Stromal cell of bone marrow (primary cell): Measurements from ENCODE around the gene GNPTAB.
A peak's percentile ranks its signal among the peaks of the same experiment; 100 is the strongest.
"Not testable (repeated sequence)": the region's sequence is repeated elsewhere in the genome, so short reads cannot be mapped to it uniquely, and the experiment has no call there.

Source experiments
- DNase-seq: peaks from one replicate; pipeline ENCODE4 v3.0.0-alpha.2; 2012; ENCODE audit warnings: low read depth

Gene GNPTAB

DNA sequence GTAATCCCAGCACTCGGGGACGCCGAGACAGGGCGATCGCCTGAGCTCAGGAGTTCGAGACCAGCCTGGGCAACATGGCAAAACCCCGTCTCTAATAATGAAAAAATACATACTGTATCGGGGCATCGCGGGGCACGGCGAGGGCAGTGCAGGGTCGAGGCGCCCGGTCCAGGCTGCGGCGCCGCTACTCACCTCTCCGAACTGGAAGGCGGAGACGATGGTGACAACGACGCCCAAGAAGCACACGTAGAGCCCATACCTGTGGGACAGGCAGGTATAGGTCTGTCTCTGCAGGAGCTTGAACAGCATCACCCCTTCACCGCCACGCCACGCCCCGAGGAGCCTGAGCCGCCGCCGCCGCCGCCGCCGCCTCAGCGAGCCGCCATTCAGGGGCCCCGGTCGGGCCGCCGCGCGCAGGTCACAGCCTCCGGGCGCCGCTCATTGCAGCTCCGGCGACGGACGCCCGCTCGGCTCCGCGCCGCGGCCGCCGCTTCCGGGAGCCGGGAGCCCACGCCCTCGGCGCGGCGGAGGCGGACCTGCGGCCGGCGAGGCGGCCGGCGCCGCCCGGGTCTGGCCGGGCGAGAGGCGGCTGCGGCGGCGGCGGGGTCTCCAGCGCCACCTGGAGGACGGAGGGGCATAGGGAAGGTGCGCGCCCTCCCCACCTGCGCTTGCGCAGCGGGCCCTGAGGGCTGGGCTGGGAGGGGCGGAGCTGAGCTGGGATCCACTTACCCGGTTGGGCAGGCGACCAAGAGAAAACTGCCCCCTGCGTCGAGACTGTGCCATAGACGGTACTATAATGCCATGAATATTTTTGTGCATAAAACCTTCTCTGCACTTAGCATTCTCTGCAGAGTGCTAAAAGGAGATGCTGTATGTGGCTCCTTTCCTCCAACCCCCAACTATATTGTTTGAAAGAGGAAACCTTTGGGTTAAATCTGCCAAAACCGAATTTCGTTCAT, at the start of gene GNPTAB:
TSS of gene GNPTAB (minus strand) at position 593 of the 959 bp plus-strand sequence. CDS start at position 309, 284 bp downstream.
- DNase-seq = peak; percentile 75

DNA sequence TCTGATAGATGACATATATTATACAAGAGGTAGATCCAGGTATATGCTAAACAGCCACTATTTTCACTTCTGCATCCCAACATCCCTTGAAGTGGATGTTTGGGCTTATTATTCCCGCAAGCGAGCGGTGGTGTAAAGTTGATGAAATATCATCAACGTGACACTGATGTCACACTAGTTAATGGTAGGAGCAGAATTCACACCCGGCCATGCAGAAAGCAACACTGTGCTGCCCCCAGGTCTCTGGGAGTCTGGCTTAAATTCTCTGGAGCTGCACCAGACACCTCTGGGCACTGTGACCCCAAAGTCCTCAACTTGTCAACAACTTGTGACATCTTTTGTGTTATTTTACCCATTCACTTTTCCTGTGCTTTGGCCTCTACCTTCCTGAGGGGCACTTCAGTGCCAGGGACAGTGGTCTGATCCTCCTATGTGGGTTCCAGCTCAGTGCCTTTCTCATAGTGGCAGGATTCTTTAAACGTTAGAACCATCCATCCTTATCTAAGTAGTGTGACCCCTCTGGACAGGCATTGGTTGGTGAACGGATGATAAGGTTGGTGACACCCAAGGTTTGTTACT, 47.6 kb upstream of the GNPTAB start:
- no peak for DNase-seq

DNA sequence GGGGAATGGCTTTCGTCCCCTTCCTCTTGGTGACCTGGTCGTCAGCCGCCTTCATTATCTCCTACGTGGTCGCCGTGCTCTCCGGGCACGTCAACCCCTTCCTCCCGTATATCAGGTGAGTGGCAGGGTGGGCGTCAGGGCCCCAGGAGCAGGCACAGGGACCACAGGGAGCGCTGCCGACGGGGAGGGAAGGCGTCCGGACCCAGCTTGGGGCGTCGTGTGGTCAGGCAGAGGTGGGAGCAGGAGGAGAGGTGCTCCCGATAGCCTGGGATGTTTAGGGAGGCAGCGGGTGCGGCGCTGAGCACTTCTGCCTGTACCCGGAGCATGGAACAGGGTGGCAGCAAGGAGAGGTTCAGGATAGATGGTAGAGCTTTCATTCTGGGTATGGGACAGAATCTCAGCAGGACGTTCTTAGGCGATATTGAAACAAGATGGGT, 47.1 kb upstream of the GNPTAB start:
- DNase-seq = no peak

DNA sequence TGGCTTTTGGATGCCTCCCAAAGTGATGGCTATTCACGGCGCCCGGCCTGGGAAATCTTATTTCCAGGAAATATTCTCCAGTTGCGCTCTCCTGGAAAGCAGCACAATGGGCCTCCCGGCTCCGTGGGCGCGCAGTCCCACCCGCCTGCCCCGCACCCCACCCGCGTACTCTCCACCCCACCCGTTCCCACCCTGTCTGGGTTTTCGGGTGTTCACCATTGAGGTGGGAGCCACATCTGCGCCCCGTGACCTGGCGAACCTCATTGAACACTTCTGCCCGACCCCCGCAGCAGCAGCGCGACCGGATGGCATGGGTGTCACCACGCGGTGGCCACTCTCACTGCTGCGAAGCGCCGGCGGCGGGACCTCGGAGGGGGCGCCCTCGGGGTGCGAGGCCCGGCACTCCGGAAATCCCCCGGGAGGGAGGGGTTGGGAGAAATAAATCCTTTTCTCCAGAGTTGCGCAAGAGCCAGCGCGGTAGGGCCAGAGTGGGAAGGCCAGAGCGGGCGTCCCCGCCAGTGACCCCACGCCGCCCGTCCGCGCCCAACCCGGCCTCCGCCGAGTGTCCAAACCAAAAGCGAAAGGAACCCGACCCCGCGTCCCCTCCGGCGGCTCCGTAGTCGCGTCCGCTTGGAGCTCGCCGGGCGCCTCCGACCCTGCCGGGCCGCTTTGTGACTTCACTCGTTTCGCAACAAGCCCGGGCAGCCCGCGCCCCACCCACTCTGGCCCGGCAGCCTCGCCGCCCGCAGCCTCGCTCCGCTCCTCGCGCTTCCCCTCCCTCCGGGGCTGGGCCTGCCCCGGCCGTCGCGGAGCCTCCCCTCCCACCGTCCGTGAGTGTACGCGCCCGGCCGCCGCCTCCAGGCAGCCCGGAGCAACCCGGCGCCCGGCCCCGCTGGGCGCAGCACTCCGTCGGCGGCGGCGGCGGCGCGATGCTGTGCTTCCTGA, 46.4 kb upstream of the GNPTAB start, which contains the start of gene DRAM1:
TSS of gene DRAM1 (plus strand) at position 720 of the 945 bp plus-strand sequence. CDS start at position 930, 210 bp downstream.
- peak; percentile 83 for DNase-seq

DNA sequence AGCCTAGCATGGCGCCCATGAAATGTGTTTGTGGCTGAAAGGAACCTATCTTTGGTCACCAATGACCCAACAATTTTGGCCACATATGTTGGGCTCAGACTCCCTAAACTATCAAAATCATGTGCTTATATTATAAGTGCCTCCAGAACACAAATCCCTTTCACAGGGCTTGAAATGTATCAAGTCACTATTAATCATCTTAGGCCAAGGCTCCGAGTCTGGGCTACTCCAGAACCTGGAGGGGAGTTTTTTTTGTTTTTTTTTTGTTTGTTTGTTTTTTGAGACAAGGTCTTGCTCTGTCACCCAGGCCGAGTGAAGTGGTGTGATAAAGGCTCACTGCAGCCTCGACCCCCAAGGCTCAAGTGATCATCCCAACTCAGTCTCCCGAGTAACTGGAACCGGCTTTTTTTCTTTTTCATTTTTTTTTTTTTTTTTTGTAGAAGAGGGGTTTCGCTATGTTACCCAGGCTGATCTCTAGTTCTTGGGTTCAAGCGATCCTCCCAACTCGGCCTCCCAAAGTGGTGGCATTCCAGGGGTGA, 45.6 kb upstream of the GNPTAB start:
- no peak for DNase-seq

DNA sequence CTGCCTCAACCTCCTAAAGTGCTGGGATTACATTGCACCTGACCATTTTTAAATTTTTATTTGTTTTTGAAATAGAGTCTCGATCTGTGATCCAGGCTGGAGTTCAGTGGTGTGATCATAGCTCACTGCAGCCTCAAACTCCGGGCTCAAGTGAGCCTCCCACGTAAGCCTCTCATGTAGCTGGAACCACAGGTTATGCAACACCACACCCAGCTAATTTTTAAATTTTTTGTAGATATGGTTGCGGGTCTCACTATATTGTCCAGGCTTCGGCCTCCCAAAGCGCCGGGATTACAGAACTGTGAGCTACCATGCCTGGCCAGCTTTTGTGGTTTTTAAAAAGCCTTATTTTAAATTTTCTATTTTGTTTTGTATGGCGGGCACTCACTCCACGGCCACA, 44.4 kb upstream of the GNPTAB start:
- DNase-seq = no peak

DNA sequence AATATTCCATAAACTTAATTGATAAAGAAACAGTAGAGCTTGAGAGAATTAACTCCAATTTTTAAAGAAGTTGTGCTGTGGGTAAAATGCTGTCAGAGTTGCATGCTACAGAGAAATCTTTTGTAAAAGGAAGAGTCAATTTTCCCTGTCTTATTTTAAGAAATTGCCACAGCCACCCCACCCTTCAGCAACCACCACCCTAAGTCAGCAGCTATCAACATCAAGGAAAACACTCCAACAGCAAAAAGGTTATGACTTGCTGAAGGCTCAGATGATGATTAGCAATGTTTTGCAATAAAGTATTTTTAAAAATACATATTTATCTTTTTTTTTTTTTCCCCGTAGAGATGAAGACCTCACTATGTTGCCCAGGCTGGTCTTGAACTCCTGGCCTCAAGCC, 40.2 kb upstream of the GNPTAB start:
- no peak for DNase-seq

DNA sequence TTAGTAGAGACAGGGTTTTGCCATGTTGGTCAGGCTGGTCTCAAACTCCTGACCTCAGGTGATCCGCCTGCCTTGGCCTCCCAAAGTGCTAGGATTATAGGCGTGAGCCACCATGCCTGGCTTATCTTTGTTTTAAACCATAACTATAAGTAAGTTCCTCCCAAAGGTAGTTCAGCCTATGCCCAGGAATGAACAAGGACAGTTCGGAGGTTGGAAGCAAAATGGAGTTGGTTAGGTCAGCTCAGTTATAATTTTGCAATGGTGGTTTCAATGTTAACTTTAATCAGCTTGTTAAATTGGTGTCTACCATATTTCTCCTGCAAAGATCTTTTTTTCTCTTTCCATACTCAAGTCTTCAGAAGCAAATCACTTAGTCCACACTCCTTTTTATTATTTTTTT, 36.9 kb upstream of the GNPTAB start:
- DNase-seq = not testable (repeated sequence)

DNA sequence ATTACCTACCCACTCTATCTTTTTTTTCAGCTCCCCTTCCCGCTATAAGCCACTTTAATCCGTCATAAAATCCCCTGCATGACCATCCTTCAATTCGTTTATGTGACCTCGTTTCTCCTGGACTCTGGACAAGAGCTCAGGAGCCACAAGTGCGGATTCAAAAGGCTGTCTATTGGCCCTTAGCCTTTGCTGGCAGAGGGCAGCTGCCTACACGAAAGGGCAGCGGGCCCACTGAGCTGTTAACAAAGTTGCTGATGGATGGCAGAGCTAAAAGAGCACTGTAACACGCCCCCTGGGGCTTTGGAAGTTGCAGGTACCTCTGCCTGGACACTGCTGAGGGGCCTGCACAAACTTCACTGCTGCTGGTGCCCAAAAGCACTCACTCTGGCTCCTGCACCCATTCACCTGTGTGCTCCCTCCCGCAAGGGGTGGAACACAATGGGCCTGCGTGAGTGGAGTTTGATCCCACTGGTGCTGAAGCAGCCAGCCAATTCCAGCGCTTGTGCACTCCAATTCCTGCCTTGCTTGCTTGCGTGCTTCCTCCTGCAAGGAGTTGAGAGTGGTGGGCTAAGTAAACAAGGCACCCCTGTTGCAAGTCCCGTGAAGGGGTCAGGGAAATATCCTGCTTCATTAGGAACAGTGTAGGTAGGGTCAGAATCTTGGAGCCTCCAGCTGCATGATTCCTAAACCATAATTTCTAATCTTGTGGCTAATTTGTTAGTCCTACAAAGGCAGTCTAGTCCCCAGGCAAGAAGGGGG, 36.0 kb upstream of the GNPTAB start:
- DNase-seq = no peak

DNA sequence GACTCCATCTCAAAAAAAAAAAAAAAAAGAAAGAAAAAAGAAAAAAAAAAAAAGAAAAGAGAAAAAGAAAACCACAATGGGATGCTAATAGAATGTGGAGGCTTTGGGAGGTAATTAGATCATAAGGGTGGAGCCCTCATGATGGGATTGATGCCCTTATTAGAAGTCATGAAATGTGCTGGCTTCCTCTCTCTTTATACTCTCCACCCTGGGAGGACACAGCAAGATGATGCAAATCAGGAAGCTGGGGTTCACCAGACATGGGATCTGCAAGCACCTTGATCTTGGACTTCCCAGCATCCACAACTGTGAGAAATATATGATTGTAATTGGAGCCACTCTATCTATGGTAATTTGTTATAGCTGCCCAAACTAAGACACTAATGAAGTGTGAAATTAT, 33.2 kb upstream of the GNPTAB start:
- DNase-seq = no peak

DNA sequence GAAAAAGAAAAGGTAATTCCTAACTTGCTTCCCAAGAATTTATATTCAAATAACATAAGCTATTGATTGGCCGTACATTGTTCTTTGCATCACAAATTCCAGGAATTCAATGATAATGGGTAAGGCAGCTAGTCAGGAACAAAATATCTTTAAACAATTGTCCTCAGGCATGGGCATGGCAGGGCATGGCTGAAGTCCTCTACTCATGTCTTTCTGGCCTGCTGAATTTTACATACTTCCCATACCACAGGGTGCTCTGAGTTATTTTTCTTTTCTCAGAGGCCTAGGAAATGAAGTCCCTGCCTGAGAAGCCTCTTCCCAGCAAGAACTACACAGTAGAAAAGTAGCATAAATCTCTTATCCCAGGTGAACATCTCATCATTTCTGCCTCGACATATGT, 31.5 kb upstream of the GNPTAB start:
- no peak for DNase-seq

DNA sequence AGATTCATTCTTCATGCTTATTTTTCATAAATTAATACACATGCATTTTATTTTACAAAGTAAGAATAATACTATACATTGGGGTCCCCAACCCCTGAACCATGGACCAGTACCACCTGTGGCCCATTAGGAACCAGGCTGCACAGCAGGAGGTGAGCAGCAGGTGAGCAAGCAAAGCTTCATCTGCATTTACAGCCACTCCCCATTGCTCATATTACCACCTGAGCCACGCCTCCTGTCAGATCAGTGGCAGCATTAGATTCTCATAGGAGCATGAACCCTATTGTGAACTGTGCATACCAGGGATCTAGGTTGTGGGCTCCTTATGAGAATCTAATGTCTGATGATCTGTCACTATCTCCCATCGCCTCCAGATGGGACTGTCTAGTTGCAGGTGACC, 30.9 kb upstream of the GNPTAB start:
- DNase-seq = not testable (repeated sequence)

DNA sequence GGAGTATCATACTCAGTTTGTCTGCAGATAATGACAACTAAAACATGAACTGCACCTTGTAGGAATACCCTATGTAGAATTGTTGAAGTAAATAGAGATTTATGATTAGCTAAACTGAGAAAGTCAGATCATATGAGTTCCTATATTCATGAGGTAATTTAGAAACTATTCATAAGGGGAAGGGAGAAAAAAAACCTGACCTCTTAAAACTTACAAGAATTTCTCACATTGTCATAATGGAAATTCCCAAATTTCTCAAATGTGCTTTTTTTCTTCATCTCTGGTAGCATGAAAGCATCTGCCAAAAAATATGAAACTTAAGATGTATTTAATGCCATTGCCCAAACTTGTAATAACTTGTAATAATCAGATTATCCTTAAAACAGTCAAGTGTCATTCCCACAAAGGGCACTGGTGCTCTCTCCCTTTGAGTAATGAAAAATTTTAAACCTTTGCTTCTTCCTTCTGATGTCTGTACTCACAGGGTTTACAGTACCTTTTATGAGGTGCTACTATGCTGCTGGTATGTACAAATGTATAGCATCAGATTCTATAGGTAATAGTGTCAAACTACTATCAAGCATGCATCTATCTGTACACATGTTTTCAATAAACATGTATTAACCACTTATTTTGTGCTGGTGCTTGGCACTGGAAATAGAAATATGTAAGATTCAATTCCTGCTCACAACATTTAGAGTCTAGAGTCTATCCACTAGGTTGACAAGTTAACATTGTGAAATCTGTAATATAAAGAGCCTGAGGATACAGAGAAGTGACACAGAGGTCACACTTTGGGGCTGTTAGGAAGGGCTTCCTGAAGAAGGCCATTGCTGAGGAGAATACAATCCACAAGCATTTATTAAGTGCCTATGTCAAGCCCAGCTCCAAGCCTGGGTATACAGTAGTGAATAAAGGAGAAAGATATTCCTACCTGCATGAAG, 29.2 kb upstream of the GNPTAB start:
- DNase-seq = peak; percentile 46

DNA sequence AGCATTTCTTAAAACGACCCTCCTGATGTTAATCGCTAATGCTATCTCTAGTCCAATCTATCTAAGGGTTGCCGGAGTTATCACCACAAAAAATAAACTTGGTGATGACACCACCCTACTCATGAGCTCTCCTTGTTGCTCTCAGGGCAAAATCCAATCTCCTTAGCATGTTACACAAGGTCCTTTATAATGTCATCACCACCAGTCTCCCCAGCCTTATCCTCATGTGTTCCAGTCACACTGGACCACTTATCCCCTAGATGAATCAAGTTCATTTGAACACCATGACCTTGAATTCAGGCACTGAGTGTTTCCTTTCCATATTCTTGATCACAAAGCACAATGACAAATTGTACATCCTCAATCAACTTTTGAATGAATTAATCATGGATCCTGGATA, 27.6 kb upstream of the GNPTAB start:
- no peak for DNase-seq

DNA sequence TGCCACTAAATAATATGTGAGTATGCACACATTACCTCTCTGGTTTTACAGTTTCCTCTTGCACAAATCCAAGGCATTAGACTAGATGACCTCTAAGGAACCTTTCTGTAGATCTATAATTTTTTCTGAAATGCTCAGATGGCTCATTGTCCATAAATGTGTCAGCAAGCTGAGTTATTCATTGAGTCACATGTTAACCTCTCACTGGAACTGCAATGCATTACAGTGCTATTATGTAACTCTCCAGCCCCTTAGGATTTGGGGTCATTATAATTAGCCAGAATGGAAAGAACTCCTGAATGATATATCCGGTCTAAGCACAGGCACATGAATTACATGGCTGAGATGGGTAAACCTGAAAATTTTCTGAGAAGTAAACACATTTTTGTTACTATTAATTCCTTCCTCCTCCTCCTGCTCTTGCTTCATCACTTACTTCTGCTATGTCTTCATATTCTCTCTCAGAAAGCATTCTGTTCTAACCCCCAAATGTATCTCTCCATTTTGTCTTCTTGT, 26.3 kb upstream of the GNPTAB start:
- DNase-seq = peak; percentile 94

DNA sequence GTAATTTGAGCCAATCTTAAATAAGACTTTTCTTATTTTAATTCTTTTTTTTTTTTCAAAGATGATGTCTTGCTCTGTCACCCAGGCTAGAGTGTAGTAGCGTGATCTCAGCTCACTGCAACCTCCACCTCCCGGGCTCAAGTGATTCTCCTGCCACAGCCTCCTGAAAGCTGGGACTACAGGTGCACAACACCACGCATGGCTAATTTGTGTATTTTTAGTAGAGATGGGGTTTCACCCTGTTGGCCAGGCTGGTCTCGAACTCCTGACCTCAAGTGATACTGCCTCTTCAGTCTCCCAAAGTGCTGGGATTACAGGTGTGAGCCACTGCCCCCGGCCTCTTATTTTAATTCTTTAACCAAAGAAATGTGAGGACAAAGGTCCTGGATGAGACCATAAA, 25.9 kb upstream of the GNPTAB start:
- DNase-seq = not testable (repeated sequence)

DNA sequence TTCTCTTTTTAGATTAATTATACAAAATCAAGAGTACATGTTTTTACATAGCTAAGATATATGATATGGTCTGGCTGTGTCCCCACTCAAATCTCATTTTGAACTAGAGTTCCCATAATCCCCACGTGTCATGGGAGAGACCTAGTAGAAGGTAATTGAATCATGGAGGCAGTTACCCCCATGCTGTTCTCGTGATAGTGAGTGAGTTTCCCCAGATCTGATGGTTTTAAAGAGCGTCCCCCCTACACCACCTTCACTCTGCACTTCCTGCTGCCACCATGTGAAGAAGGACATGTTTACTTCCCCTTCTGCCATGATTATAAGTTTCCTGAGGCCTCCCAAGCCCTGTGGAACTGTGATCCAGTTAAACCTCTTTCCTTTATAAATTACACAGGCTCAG, 25.2 kb upstream of the GNPTAB start:
- DNase-seq = no peak

DNA sequence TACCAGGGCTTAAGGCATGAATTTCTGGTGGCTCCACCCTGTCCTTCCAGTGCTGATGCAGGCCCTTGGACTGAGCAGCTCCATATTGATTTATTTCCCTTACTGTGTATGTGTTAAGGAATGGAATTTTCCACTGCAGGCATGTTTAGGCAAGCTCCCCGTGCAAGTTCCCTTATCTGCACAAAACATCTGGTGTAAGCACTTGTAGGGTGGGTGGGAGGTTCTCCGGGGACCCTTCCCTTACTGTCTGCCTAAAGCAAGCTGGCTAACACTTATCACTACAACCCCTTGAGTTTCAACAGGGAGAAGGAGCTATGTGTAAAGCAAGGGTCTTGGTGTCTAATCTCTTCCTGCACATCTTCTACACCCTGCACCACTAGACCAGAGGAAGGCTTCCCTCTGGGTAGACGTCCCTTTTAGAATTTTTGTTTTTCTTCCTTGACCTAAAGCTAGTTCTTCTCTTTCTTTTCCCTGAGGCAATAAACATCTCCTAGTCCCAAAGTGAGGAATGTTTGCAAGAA, 24.7 kb upstream of the GNPTAB start:
- DNase-seq = no peak

DNA sequence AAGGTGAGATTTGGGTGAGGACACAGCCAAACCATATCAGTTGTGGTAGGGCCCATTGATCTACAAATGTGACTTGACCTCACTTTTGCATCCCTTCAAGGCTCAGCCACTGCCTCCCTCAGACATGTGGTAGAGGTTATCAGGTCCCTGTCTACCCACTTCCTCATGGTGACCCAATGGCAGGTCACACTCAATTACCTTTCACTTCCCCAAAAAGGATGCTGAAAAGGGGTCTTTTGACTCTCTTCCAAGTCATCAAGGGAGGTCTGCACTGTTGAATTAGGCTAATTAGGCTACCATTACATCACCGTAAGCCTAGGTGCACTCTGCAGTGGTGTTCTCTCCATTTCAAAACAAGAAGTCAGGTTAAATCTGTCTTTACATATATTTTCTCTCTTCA, 24.0 kb upstream of the GNPTAB start:
- no peak for DNase-seq
